HCT116 (cell line): ENCODE measurements around the gene SEPTIN8. TPM values are rescaled to one million over a fixed set of nuclear protein-coding genes. Genes with fewer than 3 reads are reported as not detected.

ENCODE experiments used
- ATAC-seq: fragments of 200-7000 bp; cut with Tn5 transposase; 2 replicates; pipeline ENCODE4 v1.9.1; 2020; ENCODE audit warnings: mild to moderate bottlenecking, moderate library complexity
- BruUV-seq: library from RNA; stranded (reverse); fragments of 400-500 nt; replicated peaks from 2 replicates; lab custom pipeline; 2021; lab: Mats Ljungman, UMichigan
- CTCF ChIA-PET: fragments of 300-600 bp; sonication (Branson Sonifier 250); formaldehyde crosslinking; loops from one replicate; lab custom pipeline; 2021; ENCODE audit warnings: antibody characterized with exemption; lab: Charles Lee
- POLR2A ChIA-PET: fragments of 300-600, 350-600 bp; sonication (Branson Sonifier 250); formaldehyde crosslinking; loops from one replicate; lab custom pipeline; 2021; ENCODE audit warnings: antibody characterized with exemption; lab: Charles Lee
- RAD21 ChIA-PET, 2 experiments: fragments of 300-600 bp; sonication (Branson Sonifier 250); formaldehyde crosslinking; loops; one replicate each; lab custom pipeline; 2023; ENCODE audit warnings: low total read pairs in 2 of 2; ENCODE audit not compliant: uncharacterized antibody in 2 of 2, unreplicated experiment in 2 of 2, low non-redundant PET in 1 of 2; lab: Charles Lee
- DNase-seq: peaks from one replicate; pipeline ENCODE4 v3.0.0-alpha.2; 2010; ENCODE audit warnings: low read depth, low spot score
- H2AFZ ChIP-seq: fragments of 200-600 bp; shearing (Covaris generic), sonication (generic); 2 replicates; pipeline ENCODE4 v1.6.1; 2017; ENCODE audit warnings: low read depth, mixed run types, mixed read lengths, antibody characterized with exemption, low read length; ENCODE audit not compliant: poor library complexity, severe bottlenecking
- H3K27ac ChIP-seq: 2 replicates; pipeline ENCODE4 v1.5.1; 2012; ENCODE audit warnings: low read depth, low read length
- H3K27me3 ChIP-seq: fragments of 200-600 bp; sonication (generic); 2 replicates; pipeline ENCODE4 v1.6.1; 2016; ENCODE audit warnings: mixed run types, low read length, mixed read lengths; ENCODE audit not compliant: insufficient read depth
- H3K36me3 ChIP-seq, 2 experiments: fragments of 200-500 bp in 1 of 2; fragments of 200-600 bp in 1 of 2; sonication (Bioruptor generic) in 1 of 2; sonication (generic) in 1 of 2; 2 replicates each; pipeline versions ENCODE4 v1.5.1 to v1.6.1; 2014 to 2016; ENCODE audit warnings: low read length in 2 of 2, inconsistent platforms in 1 of 2, mixed read lengths in 1 of 2, mixed run types in 1 of 2; ENCODE audit not compliant: insufficient read depth in 2 of 2, control insufficient read depth in 1 of 2
- H3K4me1 ChIP-seq, 2 experiments: fragments of 200-600 bp in 1 of 2; sonication (generic) in 1 of 2; 2 replicates each; pipeline versions ENCODE4 v1.5.1 to v1.6.1; 2012 to 2017; ENCODE audit warnings: low read length in 2 of 2, inconsistent platforms in 1 of 2, mild to moderate bottlenecking in 1 of 2, mixed read lengths in 1 of 2, mixed run types in 1 of 2, moderate library complexity in 1 of 2; ENCODE audit not compliant: insufficient read depth in 2 of 2, control insufficient read depth in 1 of 2
- H3K4me2 ChIP-seq: fragments of 200-600 bp; sonication (generic); 2 replicates; pipeline ENCODE4 v1.6.1; 2017; ENCODE audit warnings: mixed run types, low read length, mixed read lengths
- H3K4me3 ChIP-seq, 2 experiments: fragments of 200-600 bp in 1 of 2; sonication (generic) in 1 of 2; replicated peaks in 1 of 2; 2 replicates each; pipeline ENCODE4 v1.5.1; 2011 to 2016; ENCODE audit warnings: low read length in 2 of 2, control low read depth in 1 of 2, low read depth in 1 of 2, mild to moderate bottlenecking in 1 of 2, mixed read lengths in 1 of 2, mixed run types in 1 of 2
- H3K79me2 ChIP-seq: fragments of 200-600 bp; sonication (generic); 2 replicates; pipeline ENCODE4 v1.6.1; 2017; ENCODE audit warnings: mild to moderate bottlenecking, mixed run types, low read length, moderate library complexity, mixed read lengths; ENCODE audit not compliant: insufficient read depth
- H3K9ac ChIP-seq: fragments of 200-600 bp; sonication (generic); 2 replicates; pipeline ENCODE4 v1.6.1; 2016; ENCODE audit warnings: low read length, mixed read lengths
- H3K9me2 ChIP-seq: fragments of 200-600 bp; sonication (generic), shearing (Covaris generic); 2 replicates; pipeline ENCODE4 v1.6.1; 2017; ENCODE audit warnings: mixed run types, mild to moderate bottlenecking, moderate library complexity; ENCODE audit not compliant: insufficient read depth
- H3K9me3 ChIP-seq, 2 experiments: fragments of 200-500 bp in 1 of 2; fragments of 200-600 bp in 1 of 2; sonication (Bioruptor generic) in 1 of 2; sonication (generic) in 1 of 2; 2 replicates each; pipeline ENCODE4 v1.6.1; 2014 to 2017; ENCODE audit warnings: low read length in 2 of 2, mixed read lengths in 2 of 2, inconsistent platforms in 1 of 2, low read depth in 1 of 2, mild to moderate bottlenecking in 1 of 2, mixed run types in 1 of 2, moderate library complexity in 1 of 2; ENCODE audit not compliant: control insufficient read depth in 1 of 2, insufficient read depth in 1 of 2
- H4K20me1 ChIP-seq: fragments of 200-600 bp; sonication (generic), shearing (Covaris generic); 2 replicates; pipeline ENCODE4 v1.6.1; 2017; ENCODE audit warnings: mixed run types, mild to moderate bottlenecking, moderate library complexity; ENCODE audit not compliant: insufficient read depth
- CBX3 ChIP-seq: IDR thresholded peaks from 2 replicates; pipeline ENCODE4 v1.6.1; 2012; ENCODE audit warnings: low read depth
- EGR1 ChIP-seq: IDR thresholded peaks from 2 replicates; pipeline ENCODE4 v1.6.1; 2012; ENCODE audit warnings: low read depth
- EZH2 ChIP-seq: fragments of 200-600 bp; sonication (generic); IDR thresholded peaks from 2 replicates; pipeline ENCODE4 v1.6.1; 2017; ENCODE audit warnings: antibody characterized with exemption, mixed run types
- EZH2phosphoT487 ChIP-seq: fragments of 200-600 bp; IDR thresholded peaks from 2 replicates; pipeline ENCODE4 v1.6.1; 2018; ENCODE audit warnings: antibody characterized with exemption, borderline replicate concordance
- FOSL1 ChIP-seq: IDR thresholded peaks from 2 replicates; pipeline ENCODE4 v1.6.1; 2012; ENCODE audit warnings: low read depth
- POLR2A ChIP-seq: IDR thresholded peaks from 2 replicates; pipeline ENCODE4 v1.7.0; 2011; ENCODE audit warnings: borderline replicate concordance; ENCODE audit not compliant: insufficient read depth, insufficient read length; ENCODE audit errors: extremely low read depth
- ZNF274 ChIP-seq: fragments of 200-500 bp; sonication (Bioruptor generic); IDR thresholded peaks from 2 replicates; pipeline ENCODE4 v1.6.1; 2014; ENCODE audit warnings: mild to moderate bottlenecking, low read depth, low read length, inconsistent platforms
- intact Hi-C: fragments of 100-400 bp; cut with micrococcal nuclease; formaldehyde crosslinking; loops from 2 replicates; pipeline ENCODE4 v1.10.0; 2022
- total RNA-seq: library from RNA; stranded (reverse); gene quantifications from one replicate; pipeline ENCODE4 v1.2.1, GENCODE V29; 2021; ENCODE audit not compliant: unreplicated experiment

The SEPTIN8 gene
- total RNA-seq, 1 experiment from 2014 or later: 34.6 TPM

GRCh38 chr5:132760049-132760420, 17.0 kb downstream of the SEPTIN8 start:
- Histone ChIP-seq H3K27me3 (no peaks in the 10 kb centered on the region), H3K27ac (no peak overlapping the region), H3K36me3 (peaks cover 7 to 11% of the 10 kb centered on the region in 2 experiments; a peak in 2 of 4 replicates), H3K4me3 (no peak overlapping the region), H3K79me2 (no peaks in the 10 kb centered on the region), H3K9me2 (no peaks in the 10 kb centered on the region), H3K4me2 (no peak overlapping the region), H3K9ac (no peak overlapping the region), H3K4me1 (no peaks in the 10 kb centered on the region), H2AFZ (no peak overlapping the region), H4K20me1 (no peaks in the 10 kb centered on the region), H3K9me3 (no peaks in the 10 kb centered on the region)
- no peak for DNase-seq
- RAD21 ChIA-PET: no interaction called here
- intact Hi-C loops: no loop called here
- POLR2A ChIA-PET: no interaction called here
- BruUV-seq: no TSS peak
- TF ChIP-seq EZH2 (no peak), POLR2A (no peak), ZNF274 (no peak), CBX3 (no peak)
- no peak for ATAC-seq
- CTCF ChIA-PET: no interaction called here

- intact Hi-C loops: no loop called here
- Histone ChIP-seq H3K9me3 (no peaks in the 10 kb centered on the region), H3K27ac (no peak overlapping the region), H3K36me3 (peaks cover 6 to 7% of the 10 kb centered on the region in 2 experiments; a peak in 2 of 4 replicates), H3K4me1 (no peaks in the 10 kb centered on the region), H3K4me3 (no peak overlapping the region), H3K79me2 (no peaks in the 10 kb centered on the region), H3K4me2 (no peak overlapping the region), H3K9ac (no peak overlapping the region), H2AFZ (no peak overlapping the region), H3K27me3 (no peaks in the 10 kb centered on the region), H4K20me1 (no peaks in the 10 kb centered on the region), H3K9me2 (no peaks in the 10 kb centered on the region)
- no peak for TF ChIP-seq EGR1
- no peak for TF ChIP-seq EZH2phosphoT487
- TF ChIP-seq FOSL1: no peak
- DNase-seq (no peak), ATAC-seq (no peak)
- ChIA-PET POLR2A (no interaction called here), RAD21 (no interaction called here), CTCF (no interaction called here)
- BruUV-seq: no TSS peak
These were observed 17.7 kb downstream of the SEPTIN8 start for GRCh38 chr5:132759114-132760048.
